ENCODE data around the gene ELAVL2. TPM values are rescaled to one million over a fixed set of nuclear protein-coding genes. Genes with fewer than 3 reads are reported as not detected.

The ELAVL2 gene
- total and polyA plus RNA-seq, 2 donors (not counting 3 experiments of a cell fraction or from before 2014, with no cell fraction given): 0.06 to 0.20 TPM

- no peak for FAIRE-seq
- no peaks in the 10 kb centered on the region for H3K79me2 ChIP-seq (ENCODE audit: control insufficient read depth, insufficient read depth, low read length)
- POLR2A ChIA-PET: no interaction called here
Measured at GRCh38 chr9:23725279-23725946, 100.6 kb downstream of the ELAVL2 start.

More at GRCh38 chr9:23725279-23725946, 100.6 kb downstream of the ELAVL2 start:
- CTCF ChIA-PET: no interaction called here
- H4K20me1 ChIP-seq (replicated peaks; ENCODE audit: control insufficient read depth, extremely low read depth, insufficient read depth, low read length): no peaks in the 10 kb centered on the region
- H3K9ac ChIP-seq (replicated peaks; ENCODE audit: extremely low read depth, insufficient read depth, low read length): no peak overlapping the region
- TF ChIP-seq POLR2AphosphoS5 (IDR thresholded peaks at IDR 0.05; ENCODE audit: insufficient read depth, low read depth, low read length) (no peak), POLR2A (IDR thresholded peaks at IDR 0.05; ENCODE audit: low read depth, low read length) (no peak), MAX (IDR thresholded peaks at IDR 0.05; ENCODE audit: insufficient read depth, insufficient read length) (no peak), GATA2 (IDR thresholded peaks at IDR 0.05; ENCODE audit: insufficient read depth, insufficient read length, low read depth, low read length) (no peak), MYC (IDR thresholded peaks at IDR 0.05; ENCODE audit: low read depth, low read length) (no peak), CTCF (IDR thresholded peaks at IDR 0.05; ENCODE audit: extremely low read depth in 1 of 2, insufficient read depth in 1 of 2, low read depth in 1 of 2, low read length in 2 of 2) (no peak), FOS (IDR thresholded peaks at IDR 0.05; ENCODE audit: borderline replicate concordance, insufficient read depth, low read length) (no peak), EZH2 (IDR thresholded peaks at IDR 0.05; ENCODE audit: borderline replicate concordance, low read depth, low read length, severe bottlenecking) (no peak), JUN (IDR thresholded peaks at IDR 0.05; ENCODE audit: borderline replicate concordance, insufficient read depth, insufficient read length, low read depth) (no peak)
- H3K4me2 ChIP-seq (ENCODE audit: insufficient read depth, low read length): no peak overlapping the region
- H3K4me3 ChIP-seq (replicated peaks in 1 of 3; ENCODE audit: insufficient read depth in 1 of 3, low read depth in 1 of 3, low read length in 3 of 3): no peak overlapping the region
- no TSS peak for BruUV-seq (replicated peaks)
- H3K36me3 ChIP-seq (ENCODE audit: control insufficient read depth in 2 of 2, extremely low read depth in 1 of 2, insufficient read depth in 2 of 2, low read length in 2 of 2): no peaks in the 10 kb centered on the region
- dilution Hi-C loops (cut with MboI; ENCODE audit: extremely low pct_ligation_motif_present, low sequenced_read_pairs) (no loop called here), intact Hi-C loops (cut with micrococcal nuclease) (no loop called here)
- H2AFZ ChIP-seq (ENCODE audit: low read depth, low read length): no peak overlapping the region
- H3K9me3 ChIP-seq (replicated peaks; ENCODE audit: control insufficient read depth, insufficient read depth, low read length): no peaks in the 10 kb centered on the region
- H3K9me1 ChIP-seq (replicated peaks; ENCODE audit: control insufficient read depth, extremely low read depth, insufficient read depth, low read length): no peaks in the 10 kb centered on the region
- no peaks in the 10 kb centered on the region for H3K4me1 ChIP-seq (ENCODE audit: control insufficient read depth, extremely low read depth, insufficient read depth, low read length)
- H3K27me3 ChIP-seq (ENCODE audit: control insufficient read depth in 2 of 2, insufficient read depth in 2 of 2, low read length in 2 of 2): no peaks in the 10 kb centered on the region
- DNase-seq (ENCODE audit: low read depth, low spot score): no peak
- H3K27ac ChIP-seq (ENCODE audit: insufficient read depth, low read depth, low read length): no peak overlapping the region

Data from endothelial cell of umbilical vein (primary cell).